HEK293 (cell line): Measurements from ENCODE around the gene PRTN3.
"Not testable (repeated sequence)": the region's sequence is repeated elsewhere in the genome, so short reads cannot be mapped to it uniquely, and the experiment has no call there.

ENCODE experiments used
- CTCF ChIP-seq: fragments of 450-650 bp; formaldehyde crosslinking; IDR thresholded peaks from 2 replicates; pipeline ENCODE4 v1.5.1; 2016; ENCODE audit warnings: missing biosample characterization, missing genetic modification characterization
- HOXC10 ChIP-seq: sonication (generic); formaldehyde crosslinking; IDR thresholded peaks from 2 replicates; pipeline ENCODE4 v1.8.1; 2023; ENCODE audit warnings: mild to moderate bottlenecking, missing genetic modification reagents
- KLF9 ChIP-seq: fragments of 450-650 bp; formaldehyde crosslinking; IDR thresholded peaks from 2 replicates; pipeline ENCODE4 v1.5.1; 2016; ENCODE audit warnings: missing biosample characterization, missing genetic modification characterization, low read depth
- SETDB1 ChIP-seq: IDR thresholded peaks from one replicate; pipeline ENCODE4 v1.6.1; 2017; ENCODE audit warnings: mild to moderate bottlenecking, low read length, moderate library complexity, mixed read lengths; ENCODE audit not compliant: insufficient read length
- TCF7L2 ChIP-seq: IDR thresholded peaks from 2 replicates; pipeline ENCODE4 v1.6.1; 2011; ENCODE audit warnings: low read depth, mild to moderate bottlenecking, inconsistent platforms, low read length, moderate library complexity, borderline replicate concordance
- ZNF274 ChIP-seq, 2 experiments: fragments of 200-500 bp in 1 of 2; fragments of 450-650 bp in 1 of 2; sonication (Bioruptor generic) in 1 of 2; formaldehyde crosslinking in 1 of 2; IDR thresholded peaks; 2 replicates each; pipeline versions ENCODE4 v1.5.1 to v1.6.1; 2014 to 2016; ENCODE audit warnings: borderline replicate concordance in 1 of 2, inconsistent platforms in 1 of 2, low read length in 1 of 2, missing biosample characterization in 1 of 2, missing genetic modification characterization in 1 of 2
- ZNF521 ChIP-seq: fragments of 450-650 bp; formaldehyde crosslinking; IDR thresholded peaks from 2 replicates; pipeline ENCODE4 v1.5.1; 2017; ENCODE audit warnings: missing biosample characterization, mild to moderate bottlenecking, missing genetic modification characterization
- ZNF768 ChIP-seq: fragments of 450-650 bp; formaldehyde crosslinking; IDR thresholded peaks from 2 replicates; pipeline ENCODE4 v1.5.1; 2018; ENCODE audit warnings: missing biosample characterization, mild to moderate bottlenecking, missing genetic modification characterization
- ZNF777 ChIP-seq: fragments of 450-650 bp; formaldehyde crosslinking; IDR thresholded peaks from 2 replicates; pipeline ENCODE4 v1.5.1; 2017; ENCODE audit warnings: missing biosample characterization, missing genetic modification characterization, borderline replicate concordance

GRCh38 chr19:842802-843179, 2.0 kb downstream of the PRTN3 start:
- not testable (repeated sequence) for TF ChIP-seq TCF7L2; CTCF (tag by site-specific recombination); ZNF768 (tag by site-specific recombination); HOXC10 (CRISPR knock-in tag); ZNF274 (IDR thresholded peaks at IDR 0.05; ENCODE audit: low read length); ZNF274 (tag by site-specific recombination; IDR thresholded peaks at IDR 0.05; ENCODE audit: borderline replicate concordance); KLF9 (tag by site-specific recombination); ZNF777 (tag by site-specific recombination); ZNF521; SETDB1
